RWPE1 (cell line): Measurements from ENCODE around the gene INO80.
"Not testable (repeated sequence)": the region's sequence is repeated elsewhere in the genome, so short reads cannot be mapped to it uniquely, and the experiment has no call there.

Experiments used
- CTCF ChIA-PET: fragments of 350-600 bp; sonication (Branson Sonifier 250); formaldehyde crosslinking; extraction: SDS; loops from one replicate; lab custom pipeline; 2021; lab: Yijun Ruan, JAX
- POLR2A ChIA-PET: fragments of 400-600 bp; formaldehyde crosslinking; extraction: SDS; loops from one replicate; lab custom pipeline; 2020; ENCODE audit warnings: antibody characterized with exemption; ENCODE audit not compliant: low non-redundant PET; lab: Yijun Ruan, JAX
- DNase-seq: peaks from one replicate; pipeline ENCODE4 v3.0.0; 2012; ENCODE audit warnings: low spot score
- H3K27ac ChIP-seq: fragments of 450-650 bp; 2 replicates; pipeline ENCODE4 v1.5.1; 2017
- CTCF ChIP-seq: fragments of 450-650 bp; conservative IDR thresholded peaks from 2 replicates; pipeline ENCODE4 v1.5.1; 2017; ENCODE audit warnings: low read depth, mild to moderate bottlenecking

The INO80 gene

GRCh38 chr15:41151451-41152005 lies 35.4 kb upstream of the INO80 start:
- no peak overlapping the region for H3K27ac ChIP-seq
- TF ChIP-seq CTCF = no peak
- ChIA-PET CTCF (interaction anchor here (0.6 to 0.7 kb wide), 3 partner anchors 115 to 252 kb away, joined by 3 to 4 read pairs (median 3); no protein-coding TSS in a partner anchor), POLR2A (no interaction called here)
- no peak for DNase-seq

- ChIA-PET CTCF (interaction anchor here (0.6 kb wide), 3 partner anchors 62 to 305 kb away, joined by 3 to 4 read pairs (median 3); no protein-coding TSS in a partner anchor), POLR2A (no interaction called here)
- no peak for DNase-seq
- no peak for TF ChIP-seq CTCF
- H3K27ac ChIP-seq = no peak overlapping the region
These were observed 34.2 kb upstream of the INO80 start for GRCh38 chr15:41150279-41150678.

GRCh38 chr15:41148065-41148464 lies 32.0 kb upstream of the INO80 start:
- ChIA-PET CTCF (no interaction called here), POLR2A (no interaction called here)
- DNase-seq = no peak
- no peak overlapping the region for H3K27ac ChIP-seq
- TF ChIP-seq CTCF = no peak

GRCh38 chr15:41139619-41140018 lies 23.5 kb upstream of the INO80 start:
- ChIA-PET POLR2A (no interaction called here), CTCF (interaction anchor here (0.7 kb wide), 1 partner anchor 834 kb away, joined by 4 read pairs; no protein-coding TSS in a partner anchor)
- no peak overlapping the region for H3K27ac ChIP-seq
- no peak for TF ChIP-seq CTCF
- DNase-seq = no peak

- H3K27ac ChIP-seq, POLR2A ChIA-PET: not testable (repeated sequence)
- CTCF ChIA-PET = interaction anchor here (0.7 kb wide), 1 partner anchor 834 kb away, joined by 4 read pairs; no protein-coding TSS in a partner anchor
- peak; percentile 23 for DNase-seq
These were observed 23.0 kb upstream of the INO80 start for GRCh38 chr15:41139112-41139511.

GRCh38 chr15:41135580-41135979 lies 19.5 kb upstream of the INO80 start:
- DNase-seq, CTCF ChIA-PET, H3K27ac ChIP-seq, POLR2A ChIA-PET: not testable (repeated sequence)

- CTCF ChIA-PET = no interaction called here
- H3K27ac ChIP-seq = no peak overlapping the region
- POLR2A ChIA-PET = no interaction called here
- no peak for DNase-seq
- TF ChIP-seq CTCF = no peak
These were observed 17.4 kb upstream of the INO80 start for GRCh38 chr15:41133454-41133853.

GRCh38 chr15:41132094-41132493 lies 16.0 kb upstream of the INO80 start:
- CTCF ChIA-PET = not testable (repeated sequence)

More at GRCh38 chr15:41132094-41132493, 16.0 kb upstream of the INO80 start:
- H3K27ac ChIP-seq, POLR2A ChIA-PET, DNase-seq: not testable (repeated sequence)
